ENCODE measurements around the gene CPEB3.
A peak's percentile ranks its signal among the peaks of the same experiment; 100 is the strongest.
"Not testable (repeated sequence)": the region's sequence is repeated elsewhere in the genome, so short reads cannot be mapped to it uniquely, and the experiment has no call there.

CPEB3 gene

DNA sequence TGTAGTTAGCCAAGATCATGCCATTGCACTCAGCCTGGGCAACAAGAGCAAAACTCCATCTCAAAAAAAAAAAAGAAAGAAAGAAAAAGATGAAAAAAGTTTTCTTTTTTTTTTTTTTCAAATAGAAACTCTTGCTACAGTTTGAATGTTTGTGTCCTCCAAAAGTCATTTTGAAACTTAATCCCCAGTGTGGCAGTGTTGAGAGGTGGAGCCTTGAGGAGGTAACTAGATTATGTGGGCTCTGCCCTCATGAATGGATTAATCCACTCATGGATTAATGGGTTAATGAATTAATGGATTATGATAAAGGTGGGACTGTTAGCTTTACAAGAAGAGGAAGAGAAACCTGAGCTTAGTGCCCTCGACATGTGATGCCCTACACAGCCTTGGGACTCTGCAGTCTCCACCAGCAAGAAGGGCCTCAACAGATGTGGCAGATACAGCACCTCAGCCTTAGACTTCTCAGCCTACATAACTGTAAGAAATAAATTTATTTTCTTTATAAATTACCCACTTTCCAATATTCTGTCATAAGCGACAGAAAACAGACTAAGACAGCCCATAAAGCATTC, 25.1 kb downstream of the CPEB3 start:
- ATAC-seq, result no peak

GRCh38 chr10:92264249-92264648, 26.6 kb downstream of the CPEB3 start:
- ATAC-seq, result no peak

DNA sequence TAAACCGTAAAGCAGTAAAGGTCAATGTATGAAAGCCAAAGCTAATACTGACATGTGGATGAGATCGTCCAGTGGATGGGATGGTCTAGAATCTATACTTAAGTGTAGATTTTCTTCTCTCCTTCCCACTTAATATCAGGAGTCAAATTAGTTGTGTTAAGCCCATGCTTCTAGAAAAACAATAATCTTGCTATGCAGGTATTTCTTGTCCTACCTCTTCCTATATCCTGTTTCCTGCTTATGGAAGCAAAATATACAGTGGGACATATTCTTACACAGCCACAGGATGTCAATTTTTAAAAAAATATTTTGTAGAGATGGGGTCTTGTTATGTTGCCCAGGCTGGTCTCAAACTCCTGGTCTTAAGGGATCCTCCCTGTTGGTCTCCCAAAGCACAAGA, 27.5 kb downstream of the CPEB3 start:
- ATAC-seq, result no peak

DNA sequence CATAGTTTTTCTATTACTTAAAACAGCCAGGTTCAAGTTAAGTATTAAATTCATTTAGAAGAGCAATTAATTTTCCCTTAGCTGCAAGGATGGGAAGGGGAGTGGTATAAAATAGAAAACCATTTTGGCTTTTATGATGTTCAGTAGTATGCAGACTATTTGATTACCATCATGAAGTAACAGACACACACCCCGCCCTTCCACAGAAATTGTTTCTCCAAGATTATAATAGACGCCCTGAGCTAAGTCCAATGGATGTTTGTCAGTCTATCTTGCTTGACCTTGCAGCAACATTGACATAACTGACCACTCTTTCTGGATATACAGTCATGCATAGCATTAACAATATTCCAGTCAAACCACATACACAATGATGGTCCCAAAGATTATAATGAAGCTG, 42.3 kb downstream of the CPEB3 start:
- no peak for ATAC-seq

GRCh38 chr10:92244796-92245195, 46.1 kb downstream of the CPEB3 start:
- peak in 1 of 2 donors; percentile 25 for ATAC-seq

DNA sequence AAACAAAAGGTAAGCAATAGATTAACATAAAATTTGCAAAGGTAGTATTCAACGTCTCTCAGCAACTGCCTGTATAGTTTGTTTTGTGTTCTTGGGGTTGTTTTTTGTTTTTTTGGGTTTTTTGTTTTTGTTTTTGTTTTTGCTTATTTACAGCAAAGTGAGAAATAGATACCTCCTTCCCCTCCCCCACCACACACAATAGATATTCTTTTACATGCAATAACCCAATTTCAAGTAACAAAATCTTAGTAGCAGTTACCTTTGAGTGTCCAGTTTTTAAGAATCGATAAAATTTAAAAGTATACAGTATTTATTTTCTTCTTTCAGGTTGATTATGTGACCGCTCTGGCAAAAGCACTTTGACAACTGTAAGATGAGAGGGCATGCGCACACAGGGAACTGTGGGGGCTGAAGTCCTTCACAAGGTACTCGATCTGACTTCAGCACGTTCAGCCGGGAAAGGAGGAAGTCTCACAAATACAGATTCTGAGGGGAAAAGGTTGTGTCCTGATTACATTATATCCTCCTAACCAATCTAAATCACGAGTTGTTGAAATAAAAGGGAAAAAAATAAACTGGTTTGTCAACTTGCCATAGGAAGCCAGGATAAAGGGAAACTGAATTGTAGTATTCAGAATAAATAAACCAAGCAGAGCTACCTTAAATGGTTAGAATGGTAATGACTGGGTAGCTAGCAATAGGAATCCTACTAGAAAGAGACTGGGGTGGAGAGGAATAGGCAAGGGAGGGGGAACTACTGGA, 47.8 kb downstream of the CPEB3 start:
- peak; percentile 35 to 57 for ATAC-seq

GRCh38 chr10:92242380-92242779, 48.5 kb downstream of the CPEB3 start:
- ATAC-seq, result no peak

- ATAC-seq, result no peak
Observed at GRCh38 chr10:92241501-92241900, 49.4 kb downstream of the CPEB3 start.

GRCh38 chr10:92241158-92241500, 49.7 kb downstream of the CPEB3 start:
- no peak for ATAC-seq

DNA sequence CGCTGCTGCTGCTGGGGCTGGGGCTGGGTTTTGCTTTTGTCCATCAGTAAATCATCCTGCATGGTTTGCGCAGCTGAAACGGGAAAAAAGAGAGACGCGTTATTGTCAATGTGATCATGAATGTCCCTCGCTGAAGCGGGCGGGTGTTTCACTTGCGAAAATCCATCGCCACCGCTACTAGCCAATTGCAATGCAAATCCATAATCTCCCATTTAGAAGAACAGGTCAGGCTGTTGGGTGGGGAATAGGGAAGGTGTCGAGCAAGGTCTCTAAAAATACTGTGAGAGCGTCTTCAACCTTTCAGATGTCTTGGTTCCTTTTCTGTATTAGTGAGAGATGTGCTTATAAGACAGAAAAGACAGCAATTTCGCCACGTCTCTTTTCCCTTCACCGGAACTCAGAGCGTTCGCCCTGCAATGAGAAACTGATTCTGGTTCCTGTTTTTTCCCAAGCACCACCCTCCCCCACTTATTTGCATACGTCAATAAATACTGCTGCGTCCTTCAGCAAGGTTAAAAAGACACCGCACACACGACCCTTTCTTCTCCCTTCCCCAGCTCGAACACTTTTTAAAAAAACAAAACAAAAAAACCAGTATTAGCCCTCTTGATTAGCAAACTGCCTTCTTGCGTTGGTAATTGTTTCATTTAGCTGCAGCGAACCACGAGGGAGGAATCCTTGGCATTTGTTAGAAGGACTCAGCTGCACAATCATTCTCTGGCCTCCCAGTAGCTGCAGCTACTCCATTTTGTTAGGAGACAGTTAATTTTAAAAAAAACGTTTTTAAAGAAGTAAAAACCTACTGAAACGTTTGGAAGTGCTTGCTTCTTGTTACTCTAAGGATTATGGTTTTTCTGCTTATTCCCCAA, 50.4 kb downstream of the CPEB3 start:
- ATAC-seq, result peak; percentile 3 to 30

GRCh38 chr10:92239600-92240288, 51.1 kb downstream of the CPEB3 start:
- peak; percentile 70 to 74 for ATAC-seq

DNA sequence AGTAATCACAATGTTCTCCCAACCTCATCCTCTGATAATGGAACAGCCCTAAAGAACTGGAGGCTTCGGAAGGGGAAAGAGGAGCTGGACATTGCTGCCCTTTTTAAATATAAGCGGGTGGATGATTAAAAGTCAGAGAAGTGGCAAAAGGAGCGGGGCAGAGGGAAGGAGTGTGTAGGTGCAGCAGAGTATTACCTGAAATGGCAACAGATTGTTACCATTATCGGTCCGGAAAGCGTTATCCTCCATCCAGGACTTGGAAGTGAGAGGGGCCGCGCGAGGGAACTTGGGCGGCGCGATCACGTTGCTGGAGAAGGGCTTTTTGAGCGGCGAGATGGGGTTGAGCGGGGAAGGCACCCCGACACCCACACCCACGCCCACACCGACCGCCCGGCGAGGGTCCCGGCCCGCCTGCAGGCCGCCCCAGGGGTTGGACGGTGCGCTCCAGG, 51.7 kb downstream of the CPEB3 start:
- no peak for ATAC-seq

DNA sequence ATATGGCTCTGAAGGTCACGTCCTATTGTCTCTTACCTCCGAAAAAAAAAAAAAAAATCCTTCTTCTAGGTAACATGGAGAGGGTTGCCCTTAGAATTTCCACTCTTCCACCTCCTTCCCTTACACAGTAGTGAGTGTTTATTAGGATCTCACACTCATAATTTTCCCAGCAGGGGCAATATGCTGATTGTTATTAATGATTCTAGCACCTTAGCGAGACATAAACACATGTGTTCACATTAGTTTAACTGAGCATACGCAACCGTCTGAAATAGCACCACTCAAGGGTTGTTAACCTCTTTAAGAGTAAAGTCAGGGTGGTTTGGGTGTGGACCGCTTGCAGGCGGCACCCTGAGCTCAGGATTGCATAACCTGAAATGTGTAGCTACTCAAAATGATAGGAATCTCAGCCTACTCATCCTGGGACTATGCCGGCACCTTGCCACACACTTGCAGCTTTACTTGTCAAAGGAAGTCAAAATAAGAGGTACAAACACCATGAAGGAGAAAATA, 52.2 kb downstream of the CPEB3 start:
- no peak for ATAC-seq

GRCh38 chr10:92238054-92238585, 52.8 kb downstream of the CPEB3 start:
- no peak for ATAC-seq

GRCh38 chr10:92231196-92231595, 59.7 kb downstream of the CPEB3 start:
- no peak for ATAC-seq

GRCh38 chr10:92222603-92223262, 68.1 kb downstream of the CPEB3 start:
- no peak for ATAC-seq

DNA sequence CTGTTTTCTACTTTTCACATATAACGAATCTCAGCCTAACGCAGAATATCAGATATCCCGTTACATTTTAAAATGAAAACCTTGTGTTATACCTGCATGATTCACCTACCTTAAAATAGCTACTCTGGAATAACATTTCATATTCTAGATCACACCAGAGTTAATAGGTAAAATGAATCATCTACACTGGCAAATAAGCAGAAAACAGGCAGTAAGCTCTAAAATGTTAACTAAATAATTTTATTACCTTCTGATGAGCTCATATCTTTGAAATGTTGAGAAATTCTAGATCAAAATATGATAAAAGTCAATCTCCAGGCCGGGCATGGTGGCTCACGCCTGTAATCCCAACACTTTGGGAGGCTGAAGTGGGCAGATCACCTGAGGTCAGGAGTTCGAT, 71.3 kb downstream of the CPEB3 start:
- ATAC-seq, result no peak

- ATAC-seq, result no peak
Observed at GRCh38 chr10:92218569-92218968, 72.3 kb downstream of the CPEB3 start.

DNA sequence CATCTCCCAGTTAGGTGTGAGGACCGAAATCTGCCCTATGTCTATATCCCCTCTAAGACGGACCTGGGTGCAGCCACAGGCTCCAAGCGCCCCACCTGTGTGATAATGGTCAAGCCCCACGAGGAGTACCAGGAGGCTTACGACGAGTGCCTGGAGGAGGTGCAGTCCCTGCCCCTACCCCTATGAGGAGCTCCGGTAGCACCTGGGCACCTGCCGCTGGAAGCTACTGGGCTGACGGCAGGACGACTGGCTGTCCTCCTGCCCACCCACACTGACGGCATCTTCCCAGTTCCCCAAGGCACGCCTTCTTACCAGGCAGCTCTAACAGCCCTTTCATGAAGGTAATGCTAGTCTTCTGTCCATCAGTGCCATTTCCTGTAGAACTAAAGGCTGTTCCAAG, 74.3 kb downstream of the CPEB3 start:
- ATAC-seq, result not testable (repeated sequence)

GRCh38 chr10:92215222-92215621, 75.7 kb downstream of the CPEB3 start:
- ATAC-seq, result not testable (repeated sequence)

GRCh38 chr10:92213049-92213448, 77.8 kb downstream of the CPEB3 start:
- no peak for ATAC-seq

DNA sequence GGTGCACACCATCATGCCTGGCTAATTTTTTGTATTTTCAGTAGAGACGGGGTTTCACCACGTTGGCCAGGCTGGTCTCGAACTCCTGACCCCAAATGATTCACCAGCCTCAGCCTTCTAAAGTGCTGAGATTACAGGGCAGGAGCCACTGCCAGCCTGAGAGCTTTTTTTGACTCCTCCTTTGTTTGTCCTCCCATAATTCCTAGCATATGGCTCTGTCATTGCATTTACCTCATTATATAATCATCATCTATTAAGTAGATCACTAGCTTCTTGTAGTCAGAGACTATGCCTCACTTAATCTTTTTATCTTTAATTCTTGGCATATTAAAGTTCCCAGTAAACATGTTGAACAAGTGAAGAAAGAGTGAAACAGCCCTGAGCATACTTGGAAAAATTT, 82.1 kb downstream of the CPEB3 start:
- ATAC-seq, result no peak
